Nucleus accumbens (tissue), 56 donors: Measurements from ENCODE around the gene RHOG.

Source experiments
- DNase-seq, 56 donors: peaks; one replicate each; lab custom pipeline; 2025; lab: John Stamatoyannopoulos, UW

RHOG gene

DNA sequence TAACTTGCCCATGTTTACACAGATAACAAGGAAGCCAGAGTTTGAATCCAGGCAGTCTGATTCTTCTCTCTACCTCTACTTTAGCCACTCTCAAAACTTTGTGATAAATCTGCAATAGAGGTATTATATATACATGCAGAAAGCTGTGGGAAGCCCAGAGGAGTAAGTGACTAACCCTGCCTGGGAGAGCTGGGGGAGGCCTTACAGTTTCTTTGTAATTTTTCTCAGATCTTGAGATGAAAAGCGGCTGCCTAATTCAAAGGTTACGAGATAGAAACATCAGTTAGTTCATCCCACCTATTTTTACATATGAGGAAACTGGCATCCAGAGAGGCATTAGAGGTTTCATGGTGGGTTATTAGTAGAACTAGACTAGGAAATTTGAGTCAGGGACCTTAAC, 19.6 kb upstream of the RHOG start:
- peak in 4 of 56 donors; percentile 15 to 34 (median 22) for DNase-seq

DNA sequence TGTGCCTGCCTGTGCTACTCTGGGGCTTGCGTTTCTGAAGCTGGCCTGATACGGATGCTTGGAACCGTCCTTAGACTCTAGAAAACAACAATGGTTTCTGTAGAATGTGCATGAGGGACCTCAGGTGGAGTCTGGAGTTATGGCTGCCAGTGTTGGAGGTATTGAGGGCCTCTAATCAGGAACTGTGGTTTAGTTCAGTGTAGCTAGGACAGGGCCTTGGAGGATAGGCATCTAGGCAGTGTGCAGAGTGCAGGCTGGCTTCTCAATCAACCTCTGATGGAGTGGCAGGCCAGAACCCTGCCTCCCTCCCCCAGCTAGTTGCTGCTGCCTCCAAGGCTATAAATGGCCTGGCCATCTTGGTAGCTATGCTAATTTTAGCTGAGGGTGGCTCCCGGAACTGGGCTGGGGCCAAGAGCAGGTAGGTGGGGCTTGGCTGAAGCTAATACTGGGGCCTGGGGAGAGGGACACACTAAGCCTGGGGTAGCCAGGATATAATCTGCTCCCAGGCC, 18.7 kb upstream of the RHOG start:
- DNase-seq = no peak

DNA sequence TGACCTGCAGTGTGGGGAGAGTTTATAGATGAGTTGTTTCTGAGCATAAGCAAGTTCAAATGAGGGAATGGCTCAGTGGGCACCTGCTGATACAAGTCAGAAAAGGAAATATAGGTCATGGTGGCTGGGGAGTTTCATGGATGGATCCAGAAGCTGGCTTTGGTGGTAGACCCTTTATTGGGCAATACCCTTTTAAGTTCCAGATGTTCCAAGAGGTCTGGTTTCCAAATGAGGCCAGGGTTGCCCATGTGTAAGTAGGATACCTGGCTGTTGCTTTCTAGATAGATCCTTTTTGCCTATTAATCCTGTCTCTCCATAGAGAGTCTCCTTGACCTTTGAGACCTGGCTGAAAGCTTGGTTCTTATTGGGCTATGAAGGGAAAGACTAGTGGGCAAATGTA, 16.9 kb upstream of the RHOG start:
- no peak for DNase-seq

GRCh38 chr11:3856856-3857553, 16.2 kb upstream of the RHOG start:
- DNase-seq = no peak

DNA sequence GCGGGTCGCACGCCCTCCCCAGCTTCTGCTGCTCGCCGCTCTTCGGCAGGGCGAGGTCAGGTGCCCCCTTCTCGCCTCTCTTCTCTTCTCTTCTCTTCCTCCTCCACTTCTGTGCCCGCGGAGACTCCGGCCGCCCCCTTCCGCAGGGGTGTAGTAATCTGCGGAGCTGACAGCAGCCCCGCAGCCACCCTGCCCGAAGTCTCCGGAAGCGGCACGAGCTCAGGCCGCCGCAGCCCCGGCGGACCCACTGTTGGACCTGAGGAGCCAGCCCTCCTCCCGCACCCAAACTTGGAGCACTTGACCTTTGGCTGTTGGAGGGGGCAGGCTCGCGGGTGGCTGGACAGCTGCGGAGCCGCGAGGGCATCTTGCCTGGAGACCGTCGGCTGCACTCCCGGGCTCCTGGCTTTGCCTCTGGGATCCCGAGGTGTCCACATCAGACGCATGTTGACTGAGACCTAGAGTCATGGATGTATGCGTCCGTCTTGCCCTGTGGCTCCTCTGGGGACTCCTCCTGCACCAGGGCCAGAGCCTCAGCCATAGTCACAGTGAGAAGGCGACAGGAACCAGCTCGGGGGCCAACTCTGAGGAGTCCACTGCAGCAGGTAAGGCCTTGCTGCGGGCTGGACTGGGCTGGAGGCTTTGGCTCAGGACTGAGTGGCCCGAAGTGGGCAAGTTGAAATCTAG, 15.2 kb upstream of the RHOG start:
- peak in 11 of 56 donors; percentile 17 to 63 (median 45) for DNase-seq

DNA sequence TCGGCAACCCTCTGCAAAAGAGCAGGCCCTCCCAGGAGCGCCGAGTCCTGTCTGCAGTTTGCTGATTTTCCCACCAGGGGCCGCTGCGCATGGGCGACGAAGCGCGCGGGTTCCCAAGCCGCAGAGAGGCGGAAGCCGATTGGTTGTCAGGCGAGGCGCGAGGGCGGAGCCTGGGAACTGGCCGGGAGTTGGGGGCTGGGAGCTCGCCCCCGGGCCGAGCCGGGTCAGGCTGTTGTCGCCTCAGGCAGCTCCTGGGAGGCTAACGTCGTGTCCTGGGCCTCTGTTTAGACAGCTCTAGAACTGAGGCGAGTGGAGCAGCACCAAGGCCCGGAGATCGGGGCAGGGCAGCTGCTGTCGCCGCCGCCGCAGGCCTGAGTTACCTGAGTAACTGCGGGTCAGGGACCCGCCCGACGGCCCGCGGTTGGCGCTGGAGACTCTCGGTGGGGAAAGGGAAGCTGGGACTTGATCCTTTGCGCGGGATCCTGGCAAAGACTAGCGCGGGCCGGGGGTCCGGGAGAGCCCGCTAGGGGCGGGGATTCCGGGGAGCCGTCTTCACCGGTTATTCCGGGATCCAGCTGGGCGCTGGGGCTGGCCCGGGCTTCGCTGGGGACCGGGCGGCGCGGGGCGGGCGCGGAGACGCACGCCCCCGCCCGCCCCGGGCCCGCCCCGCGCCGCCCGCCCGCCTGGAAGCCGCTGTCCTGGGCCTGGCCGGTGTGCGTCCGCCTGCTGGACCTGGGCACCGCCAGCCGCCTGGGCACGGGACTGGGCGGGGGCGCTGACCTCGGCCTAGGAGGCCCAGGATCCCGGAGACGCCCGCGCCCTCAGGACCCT, 14.4 kb upstream of the RHOG start, which contains the start of gene STIM1:
STIM1 (plus strand) TSS at position 688 of the 831 bp plus-strand sequence. CDS start 607 bp downstream, outside the sequence.
- DNase-seq = peak; percentile 59 to 97 (median 88)

- peak in 2 of 56 donors; percentile 66 to 67 for DNase-seq
These were observed 13.9 kb upstream of the RHOG start for GRCh38 chr11:3854660-3854976.

DNA sequence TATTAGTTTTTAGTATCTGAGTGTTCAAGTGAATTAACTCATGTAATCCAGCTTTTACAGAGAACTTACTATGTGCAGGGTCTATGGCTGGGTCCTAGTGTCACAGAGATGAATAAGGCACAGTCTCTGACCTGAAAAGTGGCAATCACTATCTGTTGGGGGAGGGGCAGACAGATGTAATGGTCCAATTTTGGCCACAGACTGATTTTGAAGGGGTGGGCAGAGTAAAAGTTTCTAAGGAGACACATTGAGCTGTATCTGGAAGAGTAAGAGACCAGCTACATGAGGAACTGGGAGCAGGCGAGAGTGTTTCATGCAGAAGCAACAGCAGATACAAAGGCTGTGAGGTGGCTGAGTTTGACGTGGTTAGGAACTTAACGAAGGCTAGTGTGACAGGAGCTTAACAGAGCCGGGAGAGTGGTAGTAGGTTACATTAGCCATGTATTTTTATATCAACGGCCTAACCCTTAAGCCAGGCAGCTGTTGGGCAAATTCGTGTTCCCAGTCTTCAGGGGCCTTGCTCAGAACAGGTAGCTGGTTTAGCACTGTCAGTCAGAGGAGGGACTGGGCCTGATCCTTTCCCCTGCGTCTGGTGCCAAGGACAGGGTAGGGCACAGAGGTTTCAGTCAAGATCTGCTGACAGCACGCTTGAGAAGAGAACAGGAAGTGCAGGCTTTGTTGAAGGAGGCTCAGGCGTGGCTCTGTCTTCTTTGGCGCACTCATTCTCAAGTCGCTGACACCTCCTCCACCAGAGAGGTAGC, 13.3 kb upstream of the RHOG start:
- DNase-seq = peak in 12 of 56 donors; percentile 32 to 69 (median 46)

DNA sequence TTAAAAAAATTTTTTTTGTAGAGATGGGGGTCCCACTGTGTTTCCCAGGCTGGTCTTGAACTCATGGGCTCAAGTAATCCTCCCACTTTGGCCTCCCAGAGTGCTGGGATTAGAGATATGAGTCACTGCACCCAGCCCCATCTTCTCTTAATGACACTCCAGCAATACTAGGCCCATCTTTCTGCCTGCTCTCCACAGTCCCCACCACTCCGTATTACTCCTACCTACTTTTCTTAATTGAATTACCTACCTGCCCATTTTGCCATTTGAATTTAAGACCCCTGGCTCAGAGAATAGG, 12.7 kb upstream of the RHOG start:
- no peak for DNase-seq

DNA sequence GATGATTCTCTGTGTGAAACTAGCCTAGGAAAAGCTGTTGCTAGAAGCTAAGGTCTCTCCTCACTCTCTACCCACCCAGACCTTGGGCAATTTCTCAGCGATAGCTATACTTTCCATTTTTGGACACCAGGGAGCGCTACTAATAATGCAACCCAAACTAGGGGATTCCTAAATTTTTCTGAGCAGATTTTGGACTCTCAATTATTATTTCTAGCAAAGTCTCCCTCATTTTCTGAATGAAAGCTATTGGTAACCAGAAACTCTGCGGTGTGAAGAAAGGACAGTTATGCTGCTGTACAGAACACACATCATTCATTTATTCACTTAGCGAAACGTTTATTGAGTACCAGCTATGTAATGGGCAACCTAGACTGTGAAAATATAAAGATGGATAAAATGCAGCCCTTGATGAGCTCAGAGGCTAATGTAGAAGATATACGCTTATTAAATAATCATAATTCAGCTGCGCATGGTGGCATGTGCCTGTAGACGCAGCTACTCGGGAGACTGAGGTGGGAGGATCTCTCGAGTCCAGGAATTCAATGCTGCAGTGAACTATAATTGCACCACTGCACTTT, 8.6 kb upstream of the RHOG start:
- peak in 2 of 56 donors; percentile 28 to 40 for DNase-seq

GRCh38 chr11:3845670-3846069, 4.9 kb upstream of the RHOG start:
- no peak for DNase-seq

DNA sequence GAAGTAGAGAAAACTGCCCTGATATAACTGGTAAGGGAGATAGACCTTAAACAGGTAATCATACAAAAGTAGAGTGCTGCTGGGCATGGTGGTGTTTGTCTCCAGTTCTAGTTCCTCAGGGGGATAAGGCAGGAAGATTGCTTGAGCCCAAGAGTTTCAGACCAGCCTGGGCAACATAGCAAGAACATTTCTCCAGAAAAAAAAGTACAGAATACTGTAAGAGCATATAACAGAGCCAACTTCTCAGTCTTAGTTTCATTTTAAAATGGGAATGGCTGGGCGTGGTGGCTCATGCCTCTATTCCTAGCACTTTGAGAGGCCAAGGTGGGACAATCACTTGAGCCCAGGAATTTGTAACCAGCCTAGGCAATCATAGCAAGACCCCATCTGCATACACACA, 4.5 kb upstream of the RHOG start:
- DNase-seq = no peak

- no peak for DNase-seq
These were observed 2.6 kb upstream of the RHOG start for GRCh38 chr11:3843326-3843725.

DNA sequence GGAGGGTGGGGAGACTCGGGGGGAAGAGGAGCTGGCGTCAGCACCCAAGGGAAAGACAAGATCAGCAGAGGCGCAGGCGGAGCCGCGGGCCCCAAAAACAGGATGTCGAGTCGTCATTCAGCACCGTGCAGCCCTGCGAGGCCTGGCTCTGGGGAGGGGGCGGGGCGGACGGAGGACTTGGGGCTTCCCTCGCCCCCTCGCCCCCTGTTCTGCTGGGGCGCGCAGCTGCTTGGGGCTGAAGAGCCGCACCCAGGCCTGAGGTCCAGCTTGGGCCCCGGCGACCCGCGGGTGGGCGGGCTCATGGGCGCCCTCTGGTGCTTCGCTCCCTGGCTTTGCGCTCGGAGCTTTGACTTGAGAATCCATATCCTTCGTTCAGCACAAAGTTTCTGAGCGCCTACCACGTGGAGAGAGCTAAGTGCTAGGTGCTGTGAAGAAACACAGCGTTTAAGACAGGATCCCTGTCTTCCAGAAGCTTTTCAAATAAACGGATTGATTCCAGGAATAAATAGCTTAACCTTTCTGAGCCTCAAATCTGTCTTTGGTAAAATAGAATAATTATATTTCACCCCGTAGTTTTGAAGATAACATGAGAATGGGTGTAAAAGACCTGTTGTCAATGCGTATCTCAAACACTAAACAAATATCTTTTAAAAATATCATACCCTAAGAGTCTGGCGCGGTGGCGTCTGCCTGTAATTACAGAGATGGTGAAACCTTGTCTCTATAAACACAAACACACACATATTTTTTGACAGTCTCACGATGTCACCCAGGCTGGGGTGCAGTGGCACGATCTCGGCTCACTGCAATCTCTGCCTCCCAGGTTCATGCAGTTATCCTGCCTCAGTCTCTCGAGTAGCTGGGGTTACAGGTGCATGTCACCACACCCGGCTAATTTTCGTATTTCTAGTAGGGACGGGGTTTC, 929 bp upstream of the RHOG start:
- DNase-seq = peak in 51 of 56 donors; percentile 55 to 94 (median 81)

GRCh38 chr11:3840004-3840869, 522 bp downstream of the RHOG start:
- peak in 4 of 56 donors; percentile 35 to 83 (median 68) for DNase-seq

- DNase-seq = no peak
These were observed 2.3 kb downstream of the RHOG start for GRCh38 chr11:3838504-3838903.

DNA sequence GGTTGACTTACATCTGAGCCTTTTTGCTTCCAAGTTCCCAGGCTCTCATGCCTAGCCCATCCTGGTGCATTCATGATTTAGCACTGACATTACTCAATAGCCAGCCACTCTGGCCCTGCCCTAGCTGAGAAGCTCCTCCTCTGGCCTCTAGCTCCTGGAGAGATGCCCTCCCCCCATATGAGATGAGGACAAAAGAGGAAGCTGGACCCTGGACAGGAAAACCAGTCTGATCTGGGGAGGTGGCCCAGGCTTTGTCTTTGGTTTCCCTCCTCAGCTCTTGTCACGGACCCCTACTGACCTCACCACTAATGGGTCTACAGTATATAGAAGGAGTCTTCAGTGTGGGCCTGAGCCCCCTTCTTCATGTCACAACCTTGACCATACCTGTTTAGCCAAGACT, 3.0 kb downstream of the RHOG start:
- DNase-seq = peak in 16 of 56 donors; percentile 10 to 54 (median 38)

- peak in 3 of 56 donors; percentile 15 to 28 (median 20) for DNase-seq
These were observed 3.9 kb downstream of the RHOG start for GRCh38 chr11:3836903-3837302.
